Measurements from ENCODE around the gene ABCA9. TPM values are rescaled to one million over a fixed set of nuclear protein-coding genes. Genes with fewer than 3 reads are reported as not detected.
"Not testable (repeated sequence)": the region's sequence is repeated elsewhere in the genome, so short reads cannot be mapped to it uniquely, and the experiment has no call there.

The ABCA9 gene
- total RNA-seq, 1 donor from 2014 or later, result 1.3 TPM

DNA sequence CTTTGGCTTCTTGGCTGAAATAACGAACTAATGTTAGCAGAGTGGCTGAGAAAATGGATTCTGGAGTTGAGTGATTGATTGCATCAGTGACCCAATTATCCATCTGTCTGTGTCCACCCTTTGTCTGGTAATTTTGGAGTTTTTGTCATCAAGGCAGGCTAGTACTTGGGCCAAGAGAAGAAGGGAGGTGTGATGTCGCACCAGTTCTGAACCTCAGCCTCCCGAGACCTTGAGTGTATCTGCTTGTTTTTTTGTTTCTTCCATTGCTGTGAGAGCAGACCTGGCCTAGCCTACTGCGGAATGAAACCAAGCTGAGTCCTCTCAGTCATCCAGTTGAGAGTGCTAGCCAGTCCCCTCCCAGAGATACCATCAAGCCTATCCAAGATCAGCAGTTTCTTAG is 110.0 kb downstream of the ABCA9 start:
- no peak for ATAC-seq

DNA sequence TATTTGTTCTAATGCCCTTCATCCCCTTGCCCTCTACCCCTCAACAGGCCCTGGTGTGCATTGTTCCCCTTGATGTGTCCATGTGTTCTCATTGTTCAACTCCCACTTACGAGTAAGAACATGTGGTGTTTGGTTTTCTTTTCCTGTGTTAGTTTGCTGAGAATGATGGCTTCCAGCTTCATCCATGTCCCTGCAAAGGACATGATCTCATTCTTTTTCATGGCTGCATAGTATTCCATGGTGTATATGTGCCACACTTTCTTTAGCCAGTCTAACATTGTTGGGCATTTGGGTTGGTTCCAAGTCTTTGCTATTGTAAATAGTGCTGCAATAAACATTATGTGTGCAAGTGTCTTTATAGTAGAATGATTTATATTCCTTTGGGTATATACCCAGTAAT is 112.9 kb downstream of the ABCA9 start:
- not testable (repeated sequence) for ATAC-seq

DNA sequence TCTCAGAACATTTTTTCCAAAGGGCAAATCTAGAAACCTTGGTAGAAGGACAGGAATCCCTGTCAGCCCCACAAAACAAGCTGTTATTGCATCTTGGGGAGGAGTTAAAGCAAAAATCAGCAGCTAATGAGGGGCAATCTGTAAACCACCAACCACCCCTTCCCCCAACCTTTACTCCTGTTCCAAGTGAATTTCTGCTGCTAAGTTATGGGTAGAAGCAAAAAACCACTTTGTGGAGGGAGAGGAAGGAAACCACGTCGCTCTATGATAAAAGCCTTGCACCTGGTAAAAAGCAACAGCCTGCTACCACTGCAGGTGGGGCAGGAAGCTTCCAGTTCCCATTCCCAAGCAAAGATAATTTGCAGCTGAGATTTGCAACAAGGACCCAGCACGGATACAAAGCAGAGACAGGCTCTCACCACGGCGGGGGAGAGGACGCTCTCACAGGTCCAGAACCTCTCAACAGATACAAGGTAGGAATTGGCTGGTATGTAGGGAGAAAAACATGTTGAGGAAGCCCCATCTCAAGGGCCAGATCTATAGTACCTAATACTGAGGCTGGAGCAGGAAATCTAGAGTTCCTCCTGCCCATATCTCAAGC is 116.2 kb downstream of the ABCA9 start:
- no peak for ATAC-seq

DNA sequence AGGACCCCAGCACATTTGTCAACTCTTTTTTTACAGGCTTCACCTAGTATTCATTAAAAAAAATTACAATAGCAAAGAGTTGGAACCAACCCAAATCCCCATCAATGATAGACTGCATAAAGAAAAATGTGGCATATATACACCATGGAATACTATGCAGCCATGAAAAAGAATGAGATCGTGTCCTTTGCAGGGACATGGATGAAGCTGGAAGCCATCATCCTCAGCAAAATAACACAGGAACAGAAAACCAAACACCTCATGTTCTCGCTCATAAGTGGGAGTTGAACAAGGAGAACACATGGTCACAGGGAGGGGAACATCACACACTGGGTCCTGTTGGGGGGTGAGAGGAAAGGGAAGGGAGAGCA is 116.9 kb downstream of the ABCA9 start:
- ATAC-seq, result not testable (repeated sequence)

GRCh38 chr17:68943123-68943811 is 117.5 kb downstream of the ABCA9 start:
- ATAC-seq, result no peak

DNA sequence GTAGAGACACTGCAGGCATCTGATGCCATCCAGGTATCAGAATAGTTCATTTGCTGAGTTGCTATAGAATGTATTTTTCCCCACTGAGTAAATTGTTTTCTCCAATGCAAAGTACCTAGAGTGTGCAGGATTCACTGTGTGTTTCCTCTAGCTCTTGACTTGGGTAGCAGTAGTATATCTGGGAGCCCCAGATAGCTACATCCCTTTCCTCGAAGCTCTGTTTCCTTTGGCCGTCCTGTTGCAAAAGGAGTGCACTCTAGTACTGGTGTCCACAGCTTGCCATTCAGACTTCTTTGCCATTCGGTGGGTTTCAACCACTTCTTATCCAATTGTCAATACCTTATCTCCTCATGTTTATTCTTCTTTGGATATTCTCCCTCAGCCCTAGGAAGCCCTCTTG is 118.3 kb downstream of the ABCA9 start:
- no peak for ATAC-seq

- no peak for ATAC-seq
These were observed 119.0 kb downstream of the ABCA9 start for GRCh38 chr17:68941761-68942160.

GRCh38 chr17:68939195-68939594 is 121.5 kb downstream of the ABCA9 start:
- ATAC-seq, result no peak

DNA sequence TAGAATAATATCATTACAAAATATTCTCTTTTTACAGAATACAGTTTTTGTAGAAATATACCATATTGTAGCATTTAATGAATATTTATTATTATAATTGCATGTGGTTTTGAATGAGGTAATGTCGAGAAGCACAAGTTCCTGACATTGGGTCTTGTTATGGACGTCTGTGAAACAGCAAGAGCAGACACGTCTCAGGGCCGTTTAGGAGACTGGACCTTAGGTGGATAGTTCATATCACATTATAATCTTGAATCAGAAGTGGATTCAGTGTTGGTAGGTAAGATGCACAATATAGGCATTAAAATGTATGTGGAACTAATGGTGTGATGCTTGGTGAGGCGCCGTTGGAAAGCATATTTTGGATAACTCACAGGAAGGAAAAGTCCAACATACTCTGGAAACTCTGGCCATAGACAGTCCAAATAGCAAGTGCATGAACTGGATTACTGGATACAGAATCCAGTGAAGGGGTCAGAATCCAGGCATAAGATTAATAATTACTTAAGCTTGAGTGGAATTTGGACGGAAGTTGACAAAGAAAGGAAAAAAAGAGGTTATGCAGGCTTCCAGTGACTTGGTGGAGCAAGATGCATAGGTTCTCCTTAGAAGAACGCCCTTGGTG is 122.7 kb downstream of the ABCA9 start:
- ATAC-seq, result no peak

- ATAC-seq, result no peak
These were observed 133.2 kb downstream of the ABCA9 start for GRCh38 chr17:68927516-68927915.

DNA sequence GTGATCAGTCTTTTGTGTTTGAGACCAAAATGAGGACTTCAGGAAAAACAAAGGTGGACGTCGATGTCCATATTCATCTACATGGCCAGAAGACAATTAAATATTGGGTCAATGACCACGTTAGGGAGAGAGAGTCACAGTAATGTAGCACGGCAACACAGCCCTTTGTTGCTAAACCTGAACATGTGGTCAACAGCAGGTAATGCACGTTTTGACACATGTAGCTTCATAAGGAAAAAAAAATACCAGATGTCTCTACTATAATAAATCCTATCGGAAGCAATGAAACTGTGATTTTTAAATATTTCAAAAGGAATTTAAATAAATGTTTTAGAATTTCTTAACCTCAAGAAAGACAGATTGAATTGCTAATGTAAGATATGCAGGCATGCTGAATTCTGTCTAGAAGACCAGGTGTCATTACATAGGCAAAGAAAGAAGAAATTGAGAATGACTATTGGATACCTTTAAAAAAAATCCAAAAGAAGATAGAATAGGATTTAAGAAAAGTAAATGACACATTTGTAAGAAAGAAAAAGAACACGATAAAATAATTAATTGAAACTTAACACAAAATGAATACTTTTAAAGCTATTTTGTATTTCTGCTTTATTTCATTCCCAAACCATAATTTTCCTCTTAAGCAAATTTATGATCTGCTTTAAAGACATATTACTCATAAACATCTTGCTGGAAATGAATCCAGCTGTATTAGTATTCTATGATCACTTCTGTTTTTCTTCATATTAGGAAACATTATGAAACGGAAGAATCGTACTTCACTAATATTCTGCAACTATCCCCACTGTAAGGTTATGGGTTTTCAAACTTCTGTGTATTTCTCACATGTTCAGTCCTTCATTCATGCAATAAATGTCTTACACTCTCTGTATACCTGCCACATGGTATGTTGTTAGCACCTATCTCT is 135.7 kb downstream of the ABCA9 start:
- no peak for ATAC-seq

Other genes starting within 250 kb of the ABCA9 start
- 0.72 TPM for gene ABCA8, start 105.5 kb downstream of the ABCA9 start, total RNA-seq
- gene ABCA6, start 81.0 kb upstream of the ABCA9 start, total RNA-seq, result 2.4 TPM
- 2.8 TPM for gene ABCA10, start 167.9 kb upstream of the ABCA9 start, total RNA-seq